CD4-positive, alpha-beta T cell treated with Interleukin-15 for 1 hour (primary cell): Measurements from ENCODE around the gene CAP2.
"Not testable (repeated sequence)": the region's sequence is repeated elsewhere in the genome, so short reads cannot be mapped to it uniquely, and the experiment has no call there.

Experiments used
- DNase-seq: peaks from one replicate; pipeline ENCODE4 v3.0.0-alpha.2; 2020

Gene CAP2

DNA sequence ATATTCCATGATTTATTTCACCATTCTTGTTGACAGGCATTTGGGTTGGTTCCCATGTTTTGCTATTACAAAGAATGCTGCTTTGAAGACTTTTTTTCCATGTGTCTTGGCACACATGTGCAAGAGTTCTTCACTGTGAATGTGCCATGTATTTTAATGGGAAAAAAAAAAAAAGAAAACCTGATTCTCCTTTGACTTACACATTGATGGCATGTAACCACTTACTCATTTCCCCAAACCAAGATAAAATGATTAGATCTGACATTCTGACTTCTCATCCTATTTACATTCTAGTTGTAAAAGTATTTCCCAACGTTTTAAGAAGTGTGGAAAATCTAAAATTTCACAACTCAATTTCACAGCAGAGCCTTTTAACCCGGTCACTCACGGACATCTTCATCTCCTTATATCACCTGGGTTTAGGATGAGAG lies 4.4 kb downstream of the CAP2 start:
- no peak for DNase-seq

DNA sequence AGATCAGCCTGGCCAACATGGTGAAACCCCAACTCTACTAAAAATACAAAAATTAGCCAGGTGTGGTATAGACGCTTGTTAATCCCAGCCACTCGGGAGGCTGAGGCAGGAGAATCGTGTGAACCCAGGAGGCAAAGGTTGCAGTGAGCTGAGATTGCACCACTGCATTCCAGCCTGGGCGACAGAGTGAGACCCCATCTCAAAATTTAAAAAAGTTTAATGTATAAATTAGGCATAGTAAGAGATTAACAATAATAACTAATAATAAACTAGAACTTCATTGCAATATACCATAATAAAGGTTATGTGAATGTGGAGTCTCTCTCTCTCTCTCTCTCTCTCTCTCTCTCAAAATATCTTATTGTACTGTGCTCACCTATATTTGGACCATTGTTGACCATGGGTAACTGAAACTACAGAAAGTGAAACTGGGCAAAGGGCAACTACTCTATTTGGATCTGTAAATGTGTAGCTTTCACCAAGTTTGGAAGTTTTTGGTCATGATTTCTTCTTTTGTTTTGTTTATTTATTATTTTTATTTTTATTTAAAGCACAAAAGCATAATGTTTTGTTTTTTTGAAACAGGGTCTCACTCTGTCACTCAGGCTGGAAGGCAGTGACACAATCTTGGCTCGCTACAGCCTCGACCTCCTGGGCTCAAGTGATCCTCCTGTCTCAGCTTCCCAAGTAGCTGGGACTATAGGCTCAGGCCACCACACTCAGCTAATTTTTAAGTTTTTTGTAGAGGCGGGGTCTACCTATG lies 12.0 kb downstream of the CAP2 start:
- DNase-seq: not testable (repeated sequence)

DNA sequence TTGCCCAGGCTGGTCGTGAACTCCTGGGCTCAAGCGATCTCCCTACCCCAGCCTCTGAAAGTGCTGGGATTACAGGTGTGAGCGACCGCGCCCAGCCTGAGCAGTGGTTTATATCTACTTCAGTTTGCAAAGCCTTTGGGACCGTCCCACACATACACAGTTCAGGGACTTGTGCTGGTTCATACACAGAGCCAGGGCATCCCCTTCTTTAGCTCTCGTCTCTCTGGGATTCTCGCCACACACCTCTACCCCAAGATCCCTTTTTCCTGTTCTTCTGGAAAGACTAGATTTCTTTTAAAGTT lies 12.5 kb downstream of the CAP2 start:
- no peak for DNase-seq

DNA sequence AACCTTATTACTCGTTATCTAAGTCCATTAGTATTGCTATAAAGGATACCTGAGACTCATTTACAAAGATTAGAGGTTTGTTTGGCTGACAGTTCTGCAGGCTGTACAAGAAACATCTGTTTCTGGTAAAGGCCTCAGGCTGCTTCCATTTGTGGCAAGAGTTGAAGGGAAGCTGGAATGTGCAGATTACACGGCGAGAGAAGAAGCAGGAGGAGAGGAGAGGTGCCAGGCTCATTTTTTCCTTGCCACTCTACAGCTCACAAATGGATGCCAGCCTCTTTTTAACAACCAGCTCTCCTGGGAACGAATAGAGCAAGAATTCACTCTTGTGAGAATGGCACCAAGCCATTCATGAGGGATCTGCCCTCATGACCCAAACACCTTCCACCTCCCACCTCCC lies 14.7 kb downstream of the CAP2 start:
- no peak for DNase-seq

DNA sequence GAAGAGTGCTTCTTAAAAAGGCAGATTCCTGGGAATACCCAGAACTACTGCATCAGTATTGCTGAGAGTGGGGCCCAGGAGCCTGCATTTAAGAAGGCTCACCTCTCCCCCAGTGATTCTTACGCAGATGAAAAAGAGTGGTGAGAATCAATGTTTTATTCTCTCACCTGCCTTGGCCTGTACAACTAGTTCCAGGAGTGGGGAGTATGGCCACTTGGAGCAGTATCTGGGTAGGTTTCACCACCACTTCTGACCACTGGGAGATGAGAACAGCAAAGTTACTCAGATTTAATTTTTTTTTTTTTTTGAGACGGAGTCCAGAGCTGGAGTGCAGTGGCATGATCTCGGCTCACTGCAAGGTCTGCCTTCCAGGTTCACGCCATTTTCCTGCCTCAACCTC lies 16.9 kb downstream of the CAP2 start:
- DNase-seq: no peak

DNA sequence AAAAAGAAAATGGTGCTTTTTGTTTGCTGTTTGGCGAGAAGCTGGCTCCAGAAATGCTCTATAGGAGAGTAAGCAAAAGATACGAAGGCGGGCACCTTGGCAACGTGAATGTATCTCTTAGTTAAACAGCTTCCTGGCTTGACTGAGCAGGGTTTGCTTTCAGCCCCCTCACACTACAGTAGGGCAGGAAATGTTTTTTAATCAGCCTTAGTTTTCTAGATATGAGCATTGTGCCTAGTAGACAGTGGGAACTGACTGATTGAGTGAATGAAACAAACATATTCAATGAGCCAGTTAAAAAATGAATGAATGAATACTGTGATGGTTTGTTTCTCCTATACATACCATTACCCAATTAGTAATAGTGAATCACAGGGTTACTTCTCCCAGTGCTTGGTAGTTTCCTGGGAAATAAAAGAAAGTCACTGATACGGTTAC lies 19.9 kb downstream of the CAP2 start:
- DNase-seq: no peak

DNA sequence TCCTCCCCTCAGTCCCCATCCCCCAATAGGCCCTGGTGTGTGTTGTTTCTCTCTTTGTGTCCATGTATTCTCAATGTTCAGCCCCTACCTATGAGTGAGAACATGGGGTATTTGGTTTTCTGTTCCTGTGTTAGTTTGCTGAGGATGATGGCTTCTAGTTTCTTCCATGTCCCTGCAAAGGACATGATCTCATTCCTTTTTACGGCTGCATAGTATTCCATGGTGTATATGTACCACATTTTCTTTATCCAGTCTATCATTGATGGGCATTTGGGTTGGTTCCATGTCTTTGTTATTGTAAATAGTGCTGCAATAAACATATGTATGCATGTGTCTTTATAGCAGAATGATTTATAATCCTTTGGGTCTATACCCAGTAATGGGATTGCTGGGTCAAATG lies 21.0 kb downstream of the CAP2 start:
- DNase-seq: not testable (repeated sequence)

DNA sequence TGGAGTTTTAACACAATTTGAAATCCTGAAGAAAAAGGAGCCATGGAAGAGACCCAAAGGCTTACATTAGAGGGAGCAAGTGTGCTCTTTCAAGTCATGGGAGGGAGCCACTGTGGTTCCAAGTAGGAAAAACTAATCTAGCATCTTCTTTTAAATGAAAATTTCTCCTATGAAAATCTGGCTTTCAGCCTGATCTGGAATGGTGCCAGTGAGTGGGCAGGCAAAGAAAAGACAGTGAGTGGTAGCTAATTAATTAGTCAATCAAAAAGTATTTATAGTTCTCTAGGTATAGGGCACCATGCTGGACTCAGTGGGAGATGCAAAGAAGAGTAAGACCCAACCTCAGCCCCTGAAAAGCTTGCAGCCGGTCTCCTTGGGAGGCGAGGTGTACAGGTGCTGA lies 21.9 kb downstream of the CAP2 start:
- no peak for DNase-seq

DNA sequence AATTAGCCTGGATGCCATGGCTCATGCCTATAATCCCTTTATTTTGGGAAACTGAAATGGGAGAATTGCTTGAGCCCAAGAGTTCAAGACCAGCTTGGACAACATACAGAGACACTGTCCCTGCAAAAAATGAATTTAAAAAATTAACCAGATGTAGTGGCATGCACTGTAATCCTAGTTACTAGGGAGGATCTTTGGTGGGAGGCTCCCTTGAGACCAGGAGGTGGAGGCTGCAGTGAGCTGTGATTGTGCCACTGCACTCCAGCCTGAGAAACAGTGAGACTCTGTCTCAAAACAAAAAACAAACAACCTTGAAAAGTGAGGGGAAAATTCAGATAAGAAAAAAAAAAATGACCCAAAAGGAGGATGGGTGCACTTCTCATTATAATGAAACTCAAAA lies 23.4 kb downstream of the CAP2 start:
- no peak for DNase-seq

DNA sequence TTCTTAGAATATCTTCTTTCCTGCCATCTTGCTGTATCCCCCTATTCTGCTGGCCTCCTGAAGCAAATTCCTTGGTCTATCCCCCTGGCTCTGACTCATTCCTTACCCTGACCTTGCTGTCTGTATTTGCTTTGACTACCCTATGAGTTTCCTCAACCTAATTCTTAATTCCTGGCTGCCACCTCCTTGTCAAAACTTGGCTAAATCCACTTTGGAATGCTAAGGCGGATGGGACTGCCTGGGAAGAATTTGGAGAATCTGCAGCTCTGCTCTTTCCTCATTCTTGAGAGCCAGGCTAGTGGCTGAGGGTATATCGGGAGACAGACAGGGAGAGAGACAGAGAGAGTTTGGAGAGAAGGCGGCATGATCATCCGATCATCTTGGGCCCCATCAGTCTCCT lies 24.4 kb downstream of the CAP2 start:
- no peak for DNase-seq

DNA sequence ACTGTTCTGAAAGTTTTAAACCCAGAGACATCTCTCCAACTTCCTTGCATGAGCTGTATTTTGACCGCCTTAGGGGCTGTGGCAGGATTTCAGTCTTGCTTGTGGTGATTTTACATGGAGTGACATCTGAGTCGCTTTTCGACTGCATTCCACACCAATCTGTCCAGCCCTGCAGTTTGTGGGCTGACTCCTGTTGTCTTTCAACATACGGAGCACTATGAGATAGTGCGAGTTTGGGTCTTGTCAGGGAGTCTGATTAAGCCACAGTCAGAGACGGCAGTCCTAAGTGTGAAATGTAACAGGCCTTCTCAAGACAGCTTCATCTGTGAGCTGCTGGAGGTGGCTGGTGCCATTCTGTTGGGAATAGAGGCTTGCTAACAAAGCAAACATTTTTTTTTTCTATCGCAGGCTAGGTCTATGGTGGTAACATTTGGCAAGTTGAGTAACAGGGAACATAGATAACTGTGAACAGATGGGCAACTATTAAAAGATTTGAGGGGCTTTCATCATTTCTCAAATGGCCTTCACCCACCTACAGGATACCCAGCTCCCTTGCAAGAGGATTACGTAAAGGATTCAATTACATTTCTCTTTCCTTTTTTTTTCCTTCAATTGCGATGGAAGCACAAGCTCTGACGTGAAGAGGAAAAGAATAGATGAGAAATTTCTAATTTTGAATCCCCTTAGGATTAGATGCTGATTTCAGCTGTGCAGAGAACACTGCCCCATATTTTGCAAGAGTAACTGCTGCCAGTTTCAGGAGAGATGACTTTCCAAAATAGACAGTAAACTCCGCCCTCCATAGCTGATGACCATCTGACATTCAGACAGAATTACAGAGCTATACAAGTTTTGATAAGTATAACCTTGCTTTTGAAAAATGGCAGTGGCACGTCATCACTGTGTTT lies 25.1 kb downstream of the CAP2 start:
- DNase-seq: no peak

DNA sequence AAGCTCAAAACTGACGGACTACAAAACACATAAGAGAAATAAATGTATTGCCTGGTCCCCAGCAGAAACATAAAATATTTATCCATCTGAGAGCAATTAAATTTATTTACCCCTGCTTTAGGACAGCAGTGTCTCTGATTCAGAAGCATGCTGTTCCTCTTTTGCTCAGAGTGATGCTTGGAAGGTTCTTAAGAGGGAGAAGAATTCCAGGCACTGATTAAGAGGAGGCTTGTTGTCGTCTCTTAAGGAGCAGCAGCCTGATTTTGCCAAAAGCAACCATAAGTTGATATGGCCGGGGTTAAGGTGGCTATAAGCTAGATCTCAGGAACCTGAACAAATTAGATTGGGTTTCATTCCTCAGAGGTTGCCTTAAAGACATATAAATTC lies 25.8 kb downstream of the CAP2 start:
- DNase-seq: no peak

DNA sequence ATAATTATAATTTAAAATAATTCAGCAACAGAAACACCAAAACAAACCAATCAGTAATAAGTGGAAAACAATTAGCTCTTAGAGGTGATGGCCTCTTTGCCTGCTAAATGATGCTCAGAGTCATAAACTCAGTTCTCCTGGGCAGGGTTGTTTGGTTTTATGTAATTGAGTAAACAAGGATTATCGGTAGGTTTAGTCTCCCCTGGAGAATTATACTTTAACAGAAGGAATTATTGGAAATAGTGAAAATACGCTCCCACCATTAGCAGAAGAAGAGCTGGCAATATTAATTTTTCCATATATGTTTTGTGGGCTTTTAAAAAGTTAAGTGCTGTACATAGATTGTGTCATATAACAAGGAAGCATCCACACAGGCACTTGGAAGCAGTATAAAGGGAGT lies 27.0 kb downstream of the CAP2 start:
- no peak for DNase-seq

DNA sequence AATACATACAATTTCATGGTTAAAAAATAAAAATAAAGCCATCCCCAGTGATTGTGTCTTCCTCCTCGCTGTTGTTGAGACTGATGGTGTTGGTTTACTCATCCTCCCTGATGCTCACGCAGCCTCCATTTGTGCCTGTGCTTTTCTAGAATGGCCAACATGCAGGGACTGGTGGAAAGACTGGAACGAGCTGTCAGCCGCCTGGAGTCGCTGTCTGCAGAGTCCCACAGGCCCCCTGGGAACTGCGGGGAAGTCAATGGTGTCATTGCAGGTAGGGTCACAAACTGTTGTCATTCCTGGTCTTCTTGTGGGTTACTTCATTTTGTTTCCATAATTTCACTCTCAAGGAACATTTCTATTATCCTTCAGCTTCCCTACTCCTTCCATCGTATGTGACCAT lies 28.0 kb downstream of the CAP2 start:
- DNase-seq: no peak

DNA sequence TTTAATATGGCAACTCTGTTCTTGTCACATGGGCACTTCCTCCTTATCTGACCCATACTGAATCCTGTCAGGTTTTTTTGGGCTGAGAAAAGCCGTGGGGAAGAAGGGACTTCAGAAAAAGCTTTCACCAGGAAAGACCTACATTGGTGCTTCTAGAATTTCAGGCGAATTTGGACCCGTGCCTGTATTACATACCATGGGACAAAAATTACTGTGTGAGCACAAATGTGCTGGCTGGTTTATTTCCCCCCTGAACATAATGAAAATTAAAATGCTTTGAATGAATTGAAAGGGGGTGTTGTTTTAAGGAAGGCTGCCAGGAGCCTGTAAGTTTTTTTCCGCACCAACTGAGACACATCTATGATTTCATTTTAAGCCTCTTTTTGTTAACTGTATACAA lies 29.6 kb downstream of the CAP2 start:
- DNase-seq: no peak

DNA sequence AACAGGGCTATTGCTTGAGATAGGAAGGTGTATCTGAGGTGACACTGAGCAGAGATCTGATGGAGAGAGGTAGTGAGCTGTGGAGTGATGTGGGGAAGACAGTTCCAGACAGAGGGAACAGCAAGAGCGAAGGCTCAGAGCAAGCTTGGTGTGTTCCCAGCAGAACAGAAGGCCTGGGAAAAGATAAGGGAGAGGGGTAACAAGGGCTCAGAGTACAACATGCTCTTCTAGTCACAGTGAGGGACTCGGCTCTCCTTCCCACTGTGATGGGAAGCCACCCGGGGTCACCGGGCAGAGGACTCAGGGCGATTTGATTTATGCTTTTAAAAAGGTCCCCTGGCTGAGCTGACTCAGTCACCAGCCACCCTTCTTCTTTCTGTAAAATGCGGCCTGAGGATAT lies 33.7 kb downstream of the CAP2 start:
- no peak for DNase-seq

DNA sequence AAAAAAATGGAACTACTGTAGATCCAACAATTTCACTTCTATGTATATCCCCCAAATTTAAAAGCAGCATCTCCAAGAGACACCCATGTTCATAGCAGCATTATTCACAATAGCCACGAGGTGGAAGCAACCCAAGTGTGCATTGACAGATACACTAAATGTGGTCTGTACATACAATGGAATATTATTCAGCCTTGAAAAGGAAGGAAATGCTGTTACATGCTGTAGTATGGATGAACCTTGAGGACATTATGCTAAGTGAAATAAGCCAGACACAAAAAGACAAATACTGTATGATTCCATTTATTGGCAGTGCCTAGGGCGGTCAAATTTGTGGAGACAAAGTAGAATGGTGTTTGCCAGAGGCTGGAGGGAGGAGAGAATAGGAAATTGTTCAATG lies 34.2 kb downstream of the CAP2 start:
- no peak for DNase-seq

DNA sequence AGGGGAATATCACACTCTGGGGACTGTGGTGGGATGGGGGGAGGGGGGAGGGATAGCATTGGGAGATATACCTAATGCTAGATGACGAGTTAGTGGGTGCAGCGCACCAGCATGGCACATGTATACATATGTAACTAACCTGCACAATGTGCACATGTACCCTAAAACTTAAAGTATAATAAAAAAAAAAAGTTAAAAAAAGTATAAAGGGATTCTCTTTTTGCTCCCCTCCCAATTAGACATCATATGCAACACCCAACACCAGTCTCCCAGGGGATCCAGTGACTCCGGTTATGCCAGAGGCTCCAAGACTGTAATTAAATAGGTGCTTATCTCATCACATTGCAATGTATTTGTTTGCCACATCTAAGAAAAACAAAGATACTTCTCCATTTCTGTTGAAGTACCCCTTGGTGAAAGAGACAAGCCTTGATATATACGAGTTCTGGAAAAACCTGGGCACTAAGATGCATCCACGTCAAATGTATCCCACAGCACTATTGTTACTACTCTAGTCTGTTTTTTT lies 35.3 kb downstream of the CAP2 start:
- DNase-seq: not testable (repeated sequence)

DNA sequence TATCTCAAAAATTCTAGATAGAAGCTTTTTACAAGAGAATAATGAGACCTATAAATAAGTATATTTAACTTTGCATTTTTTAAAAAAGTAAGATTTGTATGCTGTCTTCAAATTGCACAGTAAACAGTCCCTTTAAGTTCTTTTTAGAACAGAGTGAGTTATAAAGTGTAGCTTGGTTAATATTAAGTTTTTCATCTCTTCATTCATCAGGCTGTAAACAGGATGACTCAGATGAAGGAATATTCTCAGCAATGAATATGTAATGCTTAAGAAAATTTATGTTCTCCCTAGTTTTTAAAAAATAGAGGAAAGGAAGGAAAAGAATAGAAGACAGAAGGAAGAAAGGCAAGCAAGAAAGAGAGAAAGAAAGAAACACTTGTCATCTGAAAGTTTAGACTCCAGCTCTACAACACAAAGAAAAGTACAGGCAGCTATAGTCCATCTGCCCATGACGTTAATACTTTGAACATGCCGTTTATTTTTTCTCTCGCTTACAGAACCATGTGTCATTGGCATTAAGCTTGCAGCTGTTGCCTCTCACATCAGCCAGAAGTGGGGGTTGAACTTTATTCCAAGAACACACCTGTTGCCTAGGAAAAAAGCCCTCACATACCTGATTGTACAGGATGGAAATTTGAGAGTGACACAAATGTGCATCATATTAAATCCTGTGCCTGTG lies 36.1 kb downstream of the CAP2 start:
- DNase-seq: no peak

DNA sequence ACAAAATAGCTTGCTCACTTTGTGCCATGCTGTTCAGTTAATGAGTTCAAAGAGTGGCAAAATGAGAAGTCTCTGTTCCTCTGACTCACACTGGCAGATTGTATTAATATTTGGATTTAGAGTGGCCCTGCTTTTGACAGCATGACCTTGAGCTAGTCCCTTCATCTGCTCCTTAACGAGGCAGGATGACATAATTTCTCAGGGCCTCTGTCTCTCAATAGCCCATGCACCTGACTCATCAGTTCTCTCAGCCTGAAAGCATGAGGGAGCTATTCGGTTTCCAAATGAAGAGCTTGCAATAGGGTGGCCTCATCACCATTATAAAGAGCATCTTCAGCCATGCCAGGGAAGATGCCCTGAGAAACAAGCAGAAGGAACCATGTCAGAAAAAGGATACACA lies 38.2 kb downstream of the CAP2 start:
- DNase-seq: no peak

DNA sequence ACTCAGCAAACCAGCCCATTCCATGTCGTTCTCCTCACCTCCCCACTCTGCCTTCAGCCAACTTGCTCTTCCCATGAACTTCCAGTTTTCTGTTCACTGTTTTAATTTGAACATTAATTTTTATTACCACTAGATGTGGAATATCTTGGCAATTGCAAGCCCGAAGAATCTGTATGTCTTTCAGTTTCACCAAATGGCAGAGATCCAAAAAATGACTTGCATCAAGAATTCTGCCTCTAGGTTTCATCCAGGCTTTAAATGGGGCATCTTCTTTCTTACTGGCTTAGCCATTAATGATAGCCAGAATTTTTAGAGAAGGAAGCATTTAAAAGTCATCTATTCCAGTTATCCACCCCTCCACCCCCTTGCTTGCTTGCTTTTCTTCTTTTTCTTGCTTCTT lies 39.0 kb downstream of the CAP2 start:
- DNase-seq: no peak

DNA sequence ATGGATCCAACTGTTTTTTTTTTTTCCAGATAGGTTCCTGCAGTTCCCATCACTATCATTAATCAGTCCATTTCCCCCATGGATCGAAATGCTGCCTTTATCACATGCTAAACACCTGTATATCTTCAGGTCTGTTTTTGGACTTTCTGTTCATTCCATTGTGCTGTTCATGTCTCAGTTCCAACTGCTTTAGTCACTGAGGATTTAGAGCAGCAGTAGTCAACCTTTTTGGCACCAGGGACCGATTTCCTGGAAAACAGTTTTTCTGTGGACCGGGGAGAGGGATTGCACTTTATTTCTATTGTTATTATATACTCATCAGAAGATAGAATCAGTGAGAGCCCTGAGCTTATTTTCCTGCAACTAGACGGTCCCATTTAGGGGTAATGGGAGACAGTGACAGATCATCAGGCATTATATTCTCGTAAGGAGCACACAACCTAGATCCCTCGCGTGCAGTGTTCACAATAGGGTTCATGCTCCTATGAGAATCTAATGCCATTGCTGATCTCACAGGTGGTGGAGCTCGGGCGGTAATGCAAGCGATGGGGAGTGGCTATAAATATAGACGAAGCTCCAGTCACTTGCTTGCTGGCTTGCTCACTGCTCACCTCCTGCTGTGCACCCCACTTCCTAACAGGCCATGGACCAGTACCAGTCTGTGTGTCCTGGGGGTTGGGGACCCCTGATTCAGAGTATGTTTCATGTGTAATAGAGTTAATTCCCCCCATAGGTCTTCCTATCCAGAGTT lies 46.0 kb downstream of the CAP2 start:
- DNase-seq: no peak

DNA sequence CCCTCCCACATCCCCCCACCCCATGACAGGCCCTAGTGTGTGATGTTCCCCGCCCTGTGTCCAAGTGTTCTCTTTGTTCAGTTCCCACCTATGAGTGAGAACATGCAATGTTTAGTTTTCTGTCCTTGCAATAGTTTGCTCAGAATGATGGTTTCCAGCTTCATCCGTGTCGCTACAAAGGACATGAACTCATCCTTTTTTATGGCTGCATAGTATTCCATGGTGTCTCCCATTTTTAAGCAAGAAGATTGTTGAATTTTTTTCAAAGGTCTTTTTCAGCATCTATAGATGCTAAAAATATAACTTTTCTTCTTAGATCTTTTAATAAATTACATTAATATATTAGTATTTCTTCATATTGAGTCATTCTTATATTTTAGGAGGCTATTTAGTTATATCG lies 47.4 kb downstream of the CAP2 start:
- DNase-seq: not testable (repeated sequence)
